ENCODE measurements around the gene HAUS6. TPM values are rescaled to one million over a fixed set of nuclear protein-coding genes. Genes with fewer than 3 reads are reported as not detected.

HAUS6 gene
- total RNA-seq, 4 donors from 2014 or later: 6.5 to 7.9 (median 7.4) TPM

DNA sequence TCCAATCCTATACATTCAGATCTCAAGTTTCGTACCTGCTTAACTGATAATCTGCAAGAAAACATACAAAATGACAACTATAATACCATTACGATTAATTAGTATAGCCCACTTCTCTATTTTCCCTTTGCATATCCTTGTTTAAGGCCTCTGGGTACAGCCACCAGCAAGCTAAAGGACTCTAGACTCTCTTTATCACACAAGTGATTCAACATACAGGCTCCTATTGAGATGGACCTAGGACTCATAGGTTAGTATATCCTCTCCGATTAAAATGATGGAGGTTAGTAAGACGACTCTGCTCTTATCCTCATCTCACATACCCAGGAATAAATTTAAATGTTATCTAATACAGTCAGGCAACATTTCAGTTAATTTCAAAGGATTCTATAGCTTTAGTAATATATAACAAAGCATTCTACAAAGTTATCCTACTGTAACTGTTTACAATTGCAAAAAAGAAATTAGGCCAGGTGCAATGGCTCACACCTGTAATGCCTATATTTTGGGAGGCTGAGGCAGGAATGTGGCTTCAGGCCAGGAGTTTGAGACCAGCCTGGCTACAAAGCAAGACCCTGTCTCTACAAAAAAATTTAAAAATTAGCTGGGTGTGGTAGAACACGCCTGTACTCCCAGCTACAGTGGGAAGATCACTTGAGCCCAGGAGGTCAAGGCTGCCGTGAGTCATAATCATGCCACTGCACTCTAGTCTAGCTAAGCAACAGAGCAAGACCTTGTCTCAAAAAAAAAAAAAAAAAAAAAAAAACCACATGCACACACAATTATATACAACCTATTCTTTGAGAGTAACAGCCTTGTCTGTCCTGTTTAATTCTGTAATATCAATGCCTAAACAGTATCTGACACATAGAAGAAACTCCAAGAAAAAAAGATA, 15.4 kb downstream of the HAUS6 start:
- DNase-seq (ENCODE audit: low spot score in 2 of 2): no peak
- intact Hi-C loops (cut with DNase I; ENCODE audit: low total_unique reads): no loop called here
- WGBS, 2 donors: 77 to 78% methylated on average over 6 of the region's 6 CpGs
- TF ChIP-seq POLR2A (IDR thresholded peaks at IDR 0.05): no peak
- TF ChIP-seq, protein P1, sequence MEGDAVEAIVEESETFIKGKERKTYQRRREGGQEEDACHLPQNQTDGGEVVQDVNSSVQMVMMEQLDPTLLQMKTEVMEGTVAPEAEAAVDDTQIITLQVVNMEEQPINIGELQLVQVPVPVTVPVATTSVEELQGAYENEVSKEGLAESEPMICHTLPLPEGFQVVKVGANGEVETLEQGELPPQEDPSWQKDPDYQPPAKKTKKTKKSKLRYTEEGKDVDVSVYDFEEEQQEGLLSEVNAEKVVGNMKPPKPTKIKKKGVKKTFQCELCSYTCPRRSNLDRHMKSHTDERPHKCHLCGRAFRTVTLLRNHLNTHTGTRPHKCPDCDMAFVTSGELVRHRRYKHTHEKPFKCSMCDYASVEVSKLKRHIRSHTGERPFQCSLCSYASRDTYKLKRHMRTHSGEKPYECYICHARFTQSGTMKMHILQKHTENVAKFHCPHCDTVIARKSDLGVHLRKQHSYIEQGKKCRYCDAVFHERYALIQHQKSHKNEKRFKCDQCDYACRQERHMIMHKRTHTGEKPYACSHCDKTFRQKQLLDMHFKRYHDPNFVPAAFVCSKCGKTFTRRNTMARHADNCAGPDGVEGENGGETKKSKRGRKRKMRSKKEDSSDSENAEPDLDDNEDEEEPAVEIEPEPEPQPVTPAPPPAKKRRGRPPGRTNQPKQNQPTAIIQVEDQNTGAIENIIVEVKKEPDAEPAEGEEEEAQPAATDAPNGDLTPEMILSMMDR (IDR thresholded peaks at IDR 0.05): no peak
- H3K4me3 ChIP-seq (ENCODE audit: low read depth, poor library complexity, severe bottlenecking): no peak overlapping the region

DNA sequence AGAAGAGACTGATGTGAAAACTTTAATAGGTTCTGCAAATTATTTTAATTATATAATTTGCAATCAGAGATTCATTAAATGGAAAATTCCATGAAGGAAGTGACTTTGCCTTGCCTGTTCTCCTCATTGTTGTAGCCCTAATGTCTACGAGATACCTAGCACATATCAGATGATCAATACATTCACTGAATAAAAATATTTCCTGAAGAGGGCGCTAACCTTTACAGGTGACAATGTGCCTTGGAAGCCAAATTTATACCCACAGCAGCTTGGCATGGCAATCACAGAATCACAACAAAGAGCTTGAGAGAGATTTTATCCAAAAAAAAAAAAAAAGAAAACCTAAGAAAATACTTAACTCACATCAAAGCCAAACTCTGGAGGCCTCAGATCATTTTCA, 17.4 kb downstream of the HAUS6 start:
- TF ChIP-seq, protein P1 (IDR thresholded peaks at IDR 0.05): no peak
- no peak for DNase-seq (ENCODE audit: low spot score in 2 of 2)
- no peak overlapping the region for H3K4me3 ChIP-seq (ENCODE audit: low read depth, poor library complexity, severe bottlenecking)
- WGBS, 2 donors: 39 to 46% methylated on average over 2 of the region's 2 CpGs
- intact Hi-C loops (cut with DNase I; ENCODE audit: low total_unique reads): no loop called here

DNA sequence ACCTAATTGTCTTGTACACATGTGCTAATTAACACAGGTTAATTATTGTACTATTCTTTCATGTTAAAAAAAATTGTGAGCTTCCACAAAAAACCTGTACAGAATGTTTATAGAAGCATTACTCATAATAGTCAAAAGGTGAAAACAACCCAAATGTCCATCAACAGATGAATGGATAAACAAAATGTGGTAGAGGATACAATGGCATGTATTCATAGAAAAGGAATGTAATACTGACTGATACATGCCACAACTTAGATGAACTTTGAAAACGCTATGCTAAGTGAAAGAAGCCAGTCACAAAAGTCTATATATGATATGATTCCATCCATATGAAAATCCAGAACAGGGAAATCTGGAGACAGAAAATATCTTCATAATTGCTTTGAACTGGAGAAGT, 27.9 kb downstream of the HAUS6 start:
- intact Hi-C loops (cut with DNase I; ENCODE audit: low total_unique reads): no loop called here
- TF ChIP-seq, protein P1 (IDR thresholded peaks at IDR 0.05): no peak
- no peak for TF ChIP-seq POLR2A (IDR thresholded peaks at IDR 0.05)
- H3K4me3 ChIP-seq (ENCODE audit: low read depth, poor library complexity, severe bottlenecking): no peak overlapping the region
- DNase-seq (ENCODE audit: low spot score in 2 of 2): no peak
- 62 to 70% methylated on average over 1 of the region's 1 CpG for WGBS, 2 donors

DNA sequence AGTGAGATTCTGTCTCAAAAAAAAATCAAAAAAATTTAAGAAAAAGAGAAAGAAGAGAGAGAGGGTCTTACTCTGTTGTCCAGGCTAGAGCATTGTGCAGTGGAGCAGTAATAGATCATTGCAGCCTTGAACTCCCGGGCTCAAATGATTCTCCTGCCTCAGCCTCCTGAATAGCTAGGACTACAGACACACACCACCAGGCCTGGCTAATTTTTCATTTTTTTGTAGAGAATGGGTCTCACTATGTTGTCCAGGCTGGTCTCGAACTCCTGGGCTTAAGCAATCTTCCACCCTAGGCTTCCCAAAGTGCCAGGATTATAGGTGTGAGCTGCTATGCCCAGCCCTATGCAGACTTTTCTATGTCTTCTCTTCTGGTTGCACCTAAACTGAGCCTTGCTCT, 28.5 kb downstream of the HAUS6 start:
- 98 to 100% methylated on average over 2 of the region's 2 CpGs for WGBS, 2 donors
- intact Hi-C loops (cut with DNase I; ENCODE audit: low total_unique reads): no loop called here
- no peak overlapping the region for H3K4me3 ChIP-seq (ENCODE audit: low read depth, poor library complexity, severe bottlenecking)
- DNase-seq (ENCODE audit: low spot score in 2 of 2): no peak
- TF ChIP-seq, protein P1 (IDR thresholded peaks at IDR 0.05): no peak
- no peak for TF ChIP-seq POLR2A (IDR thresholded peaks at IDR 0.05)

GRCh38 chr9:19057033-19057432, 45.7 kb downstream of the HAUS6 start:
- no peak overlapping the region for H3K4me3 ChIP-seq (ENCODE audit: low read depth, poor library complexity, severe bottlenecking)
- no peak for DNase-seq (ENCODE audit: low spot score in 2 of 2)
- intact Hi-C loops (cut with DNase I; ENCODE audit: low total_unique reads): no loop called here
- TF ChIP-seq, protein P1 (IDR thresholded peaks at IDR 0.05): no peak
- TF ChIP-seq POLR2A (IDR thresholded peaks at IDR 0.05): no peak
